GM23338 (cell line): ENCODE results near the gene ADGRB2. TPM values are rescaled to one million over a fixed set of nuclear protein-coding genes. Genes with fewer than 3 reads are reported as not detected.

Source experiments
- ATAC-seq: fragments of 200-7000 bp; cut with Tn5 transposase; 3 replicates; pipeline ENCODE4 v1.9.1; 2020
- DNase-seq: peaks from one replicate; pipeline ENCODE4 v3.0.0-alpha.2; 2015; ENCODE audit warnings: low spot score
- H2AFZ ChIP-seq: fragments of 200-600 bp; sonication (generic); 2 replicates; pipeline ENCODE4 v1.8.0; 2016; ENCODE audit warnings: antibody characterized with exemption, mild to moderate bottlenecking, moderate library complexity
- H3F3A ChIP-seq: fragments of 200-600 bp; sonication (generic); replicated peaks from 2 replicates; pipeline ENCODE4 v1.8.0; 2017; ENCODE audit warnings: antibody characterized with exemption, mixed run types, low read depth
- H3K27ac ChIP-seq: fragments of 200-600 bp; sonication (generic); 2 replicates; pipeline ENCODE4 v1.6.1; 2016; ENCODE audit warnings: low read depth
- H3K27me3 ChIP-seq: fragments of 200-600 bp; sonication (generic); 2 replicates; pipeline ENCODE4 v1.8.0; 2016; ENCODE audit warnings: mild to moderate bottlenecking, mixed run types, moderate library complexity; ENCODE audit not compliant: insufficient read depth
- H3K36me3 ChIP-seq: fragments of 200-600 bp; sonication (generic); 2 replicates; pipeline ENCODE4 v1.8.0; 2016; ENCODE audit warnings: mild to moderate bottlenecking; ENCODE audit not compliant: insufficient read depth
- H3K4me1 ChIP-seq: fragments of 200-600 bp; sonication (generic); 2 replicates; pipeline ENCODE4 v1.8.0; 2016; ENCODE audit warnings: mild to moderate bottlenecking, moderate library complexity; ENCODE audit not compliant: insufficient read depth
- H3K4me2 ChIP-seq: fragments of 200-600 bp; sonication (generic); 2 replicates; pipeline ENCODE4 v1.7.1; 2017; ENCODE audit warnings: mixed run types
- H3K4me3 ChIP-seq: fragments of 200-600 bp; sonication (generic); 2 replicates; pipeline ENCODE4 v1.6.1; 2016; ENCODE audit warnings: mixed run types
- H3K79me2 ChIP-seq: fragments of 200-600 bp; sonication (generic); replicated peaks from 2 replicates; pipeline ENCODE4 v1.8.0; 2017; ENCODE audit warnings: mild to moderate bottlenecking; ENCODE audit not compliant: insufficient read depth
- H3K9me2 ChIP-seq: fragments of 200-600 bp; sonication (generic); 2 replicates; pipeline ENCODE4 v1.8.0; 2017; ENCODE audit not compliant: insufficient read depth
- H4K20me1 ChIP-seq: fragments of 200-600 bp; sonication (generic); replicated peaks from 2 replicates; pipeline ENCODE4 v1.8.0; 2017; ENCODE audit warnings: mild to moderate bottlenecking; ENCODE audit not compliant: insufficient read depth
- H3K27ac Mint-ChIP-seq: 2 replicates; pipeline ENCODE4 v1.8.0; 2020; ENCODE audit warnings: inconsistent platforms, mild to moderate bottlenecking, moderate library complexity, mixed read lengths
- H3K27me3 Mint-ChIP-seq: 3 replicates; pipeline ENCODE4 v1.8.0; 2022; ENCODE audit warnings: low read depth, mild to moderate bottlenecking, moderate library complexity, mixed read lengths, inconsistent platforms; ENCODE audit not compliant: insufficient read depth, poor library complexity
- H3K36me3 Mint-ChIP-seq: 3 replicates; pipeline ENCODE4 v1.8.0; 2021; ENCODE audit warnings: low read depth, mild to moderate bottlenecking, inconsistent platforms, moderate library complexity, mixed read lengths
- H3K4me1 Mint-ChIP-seq: 3 replicates; pipeline ENCODE4 v1.8.0; 2020; ENCODE audit warnings: mild to moderate bottlenecking, inconsistent platforms, mixed read lengths
- H3K4me3 Mint-ChIP-seq: 3 replicates; pipeline ENCODE4 v1.8.0; 2021; ENCODE audit warnings: moderate library complexity, mild to moderate bottlenecking, inconsistent platforms, mixed read lengths
- H3K9me3 Mint-ChIP-seq: 3 replicates; pipeline ENCODE4 v1.8.0; 2020; ENCODE audit warnings: moderate library complexity, mild to moderate bottlenecking, inconsistent platforms, mixed read lengths
- EZH2 ChIP-seq: fragments of 200-600 bp; sonication (generic); IDR thresholded peaks from one replicate; pipeline ENCODE4 v1.8.0; 2017; ENCODE audit warnings: antibody characterized with exemption, mild to moderate bottlenecking, low read depth; ENCODE audit not compliant: unreplicated experiment
- EZH2phosphoT487 ChIP-seq: fragments of 200-600 bp; sonication (generic); IDR thresholded peaks from one replicate; pipeline ENCODE4 v1.8.1; 2018; ENCODE audit warnings: antibody characterized with exemption; ENCODE audit not compliant: unreplicated experiment
- JUNB ChIP-seq: IDR thresholded peaks from one replicate; pipeline ENCODE4 v1.6.1; 2016; ENCODE audit warnings: antibody characterized with exemption; ENCODE audit not compliant: unreplicated experiment
- NANOG ChIP-seq: IDR thresholded peaks from 2 replicates; pipeline ENCODE4 v1.6.1; 2016; ENCODE audit warnings: antibody characterized with exemption, borderline replicate concordance
- POLR2AphosphoS5 ChIP-seq: IDR thresholded peaks from 2 replicates; pipeline ENCODE4 v1.6.1; 2016; ENCODE audit warnings: antibody characterized with exemption, low read depth
- STAT1 ChIP-seq: IDR thresholded peaks from one replicate; pipeline ENCODE4 v1.6.1; 2016; ENCODE audit warnings: antibody characterized with exemption; ENCODE audit not compliant: unreplicated experiment
- ZNF114 ChIP-seq: fragments of 250-450 bp; sonication (Bioruptor Pico); IDR thresholded peaks from 2 replicates; pipeline ENCODE4 v1.5.0; 2020; ENCODE audit warnings: mild to moderate bottlenecking, moderate library complexity
- polyA plus RNA-seq: library from polyadenylated mRNA; unstranded; fragments of >200 nt; fragmentation: Nextera tagmentation; extraction: Ambion mirVana; gene quantifications from 2 replicates; pipeline ENCODE4 v1.2.1, GENCODE V29; 2016
- total RNA-seq: library from RNA; depleted of rRNA; stranded (reverse); fragments of >200 nt; shearing (Covaris generic); gene quantifications from 2 replicates; pipeline ENCODE4 v1.2.3, GENCODE V29; 2014
- TF ChIP-seq, protein P1 (sequence below), 2 experiments: fragments of 200-600 bp in 1 of 2; sonication (generic) in 1 of 2; conservative IDR thresholded peaks; 2 replicates each; pipeline versions ENCODE4 v1.5.1 to v1.6.1; 2016 to 2017; ENCODE audit warnings: antibody characterized with exemption in 2 of 2, low read depth in 2 of 2, mild to moderate bottlenecking in 2 of 2, moderate library complexity in 1 of 2
- TF ChIP-seq, protein P2 (sequence below): IDR thresholded peaks from 2 replicates; pipeline ENCODE4 v1.6.1; 2016; ENCODE audit warnings: antibody characterized with exemption
- TF ChIP-seq, protein P3 (sequence below): IDR thresholded peaks from one replicate; pipeline ENCODE4 v1.6.1; 2018; ENCODE audit warnings: antibody characterized with exemption; ENCODE audit not compliant: unreplicated experiment

Gene ADGRB2
- total and polyA plus RNA-seq, 2 experiments from 2014 or later, result 8.0 to 27.8 TPM

GRCh38 chr1:31771891-31772668 is 7.9 kb upstream of the ADGRB2 start:
- no peak overlapping the region for H3K27ac ChIP-seq
- ATAC-seq (peak; percentile 48), DNase-seq (no peak)
- Mint-ChIP-seq H3K4me3 (peak overlapping the region; percentile 79), H3K9me3 (no peaks in the 10 kb centered on the region; the same call in 2 of the 3 replicates), H3K4me1 (peaks cover 51% of the 10 kb centered on the region), H3K27me3 (peaks cover 62% of the 10 kb centered on the region), H3K36me3 (no peaks in the 10 kb centered on the region; the same call in 2 of the 3 replicates), H3K27ac (no peak overlapping the region)
- TF ChIP-seq EZH2 (peak; percentile 75), JUNB (no peak), EZH2phosphoT487 (no peak), NANOG (no peak), ZNF114 (no peak), POLR2AphosphoS5 (no peak)
- TF ChIP-seq, protein P1, sequence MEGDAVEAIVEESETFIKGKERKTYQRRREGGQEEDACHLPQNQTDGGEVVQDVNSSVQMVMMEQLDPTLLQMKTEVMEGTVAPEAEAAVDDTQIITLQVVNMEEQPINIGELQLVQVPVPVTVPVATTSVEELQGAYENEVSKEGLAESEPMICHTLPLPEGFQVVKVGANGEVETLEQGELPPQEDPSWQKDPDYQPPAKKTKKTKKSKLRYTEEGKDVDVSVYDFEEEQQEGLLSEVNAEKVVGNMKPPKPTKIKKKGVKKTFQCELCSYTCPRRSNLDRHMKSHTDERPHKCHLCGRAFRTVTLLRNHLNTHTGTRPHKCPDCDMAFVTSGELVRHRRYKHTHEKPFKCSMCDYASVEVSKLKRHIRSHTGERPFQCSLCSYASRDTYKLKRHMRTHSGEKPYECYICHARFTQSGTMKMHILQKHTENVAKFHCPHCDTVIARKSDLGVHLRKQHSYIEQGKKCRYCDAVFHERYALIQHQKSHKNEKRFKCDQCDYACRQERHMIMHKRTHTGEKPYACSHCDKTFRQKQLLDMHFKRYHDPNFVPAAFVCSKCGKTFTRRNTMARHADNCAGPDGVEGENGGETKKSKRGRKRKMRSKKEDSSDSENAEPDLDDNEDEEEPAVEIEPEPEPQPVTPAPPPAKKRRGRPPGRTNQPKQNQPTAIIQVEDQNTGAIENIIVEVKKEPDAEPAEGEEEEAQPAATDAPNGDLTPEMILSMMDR (conservative IDR thresholded peaks at IDR 0.05; ENCODE audit: low read depth in 2 of 2), result 0 out of 4 replicates have a peak, but pooled peaks of 1 of the 2 experiments have one; percentile 4
- H2AFZ ChIP-seq, result peak overlapping the region; percentile 96
- H3K36me3 ChIP-seq, result no peaks in the 10 kb centered on the region
- no peaks in the 10 kb centered on the region for H3K79me2 ChIP-seq
- no peaks in the 10 kb centered on the region for H3F3A ChIP-seq
- H3K27me3 ChIP-seq, result peaks cover 63% of the 10 kb centered on the region
- peak overlapping the region; percentile 71 for H3K4me3 ChIP-seq
- H3K9me2 ChIP-seq, result no peaks in the 10 kb centered on the region
- no peaks in the 10 kb centered on the region for H4K20me1 ChIP-seq
- H3K4me1 ChIP-seq, result peaks cover 11% of the 10 kb centered on the region; the same call in 1 of the 2 replicates
- H3K4me2 ChIP-seq, result peak overlapping the region; percentile 93

DNA sequence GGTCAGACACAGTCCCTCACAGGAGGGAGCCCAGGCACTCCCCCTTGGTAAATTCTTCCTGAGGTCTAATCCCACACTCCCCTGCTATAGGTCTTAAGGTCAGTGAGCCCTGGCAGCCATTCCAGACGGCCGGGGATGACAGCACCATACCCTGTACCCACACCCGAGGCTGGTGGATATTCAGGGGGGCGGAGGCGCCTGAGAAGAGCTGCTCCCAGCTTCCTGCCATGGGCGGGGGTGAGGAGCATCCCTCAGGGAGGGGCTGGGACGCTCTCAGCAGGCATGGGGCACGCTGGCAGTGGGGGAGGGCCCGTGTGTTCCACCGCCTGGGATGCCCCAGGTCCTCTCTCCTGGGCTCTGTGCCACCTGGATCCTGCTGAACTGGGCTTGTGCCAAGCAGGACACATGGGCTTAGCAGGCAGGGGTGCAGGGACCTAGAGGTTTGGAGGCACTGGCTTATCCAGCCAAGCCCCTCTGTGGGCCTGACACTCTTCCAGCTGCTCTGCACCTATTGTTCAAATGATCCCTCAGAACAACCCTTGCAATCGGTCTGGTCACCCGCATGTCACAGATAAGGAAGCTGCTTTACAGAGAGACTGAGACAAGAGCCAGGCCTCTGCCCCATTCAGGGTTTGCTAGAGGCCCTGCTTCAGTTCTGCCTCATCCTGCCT is 5.7 kb upstream of the ADGRB2 start:
- Histone ChIP-seq H4K20me1 (no peaks in the 10 kb centered on the region), H3K27me3 (peaks cover 55% of the 10 kb centered on the region), H3K4me2 (no peak overlapping the region), H3K36me3 (no peaks in the 10 kb centered on the region), H3F3A (peaks cover 6% of the 10 kb centered on the region; the same call in 1 of the 2 replicates), H3K27ac (no peak overlapping the region), H2AFZ (no peak overlapping the region), H3K9me2 (no peaks in the 10 kb centered on the region), H3K4me3 (no peak overlapping the region), H3K79me2 (no peaks in the 10 kb centered on the region), H3K4me1 (peaks cover 31% of the 10 kb centered on the region)
- H3K27ac Mint-ChIP-seq, result no peak overlapping the region
- no peaks in the 10 kb centered on the region; the same call in 2 of the 3 replicates for H3K9me3 Mint-ChIP-seq
- DNase-seq, result no peak
- peaks cover 64% of the 10 kb centered on the region for H3K4me1 Mint-ChIP-seq
- no peaks in the 10 kb centered on the region; the same call in 2 of the 3 replicates for H3K36me3 Mint-ChIP-seq
- H3K27me3 Mint-ChIP-seq, result peaks cover 56% of the 10 kb centered on the region
- ATAC-seq, result no peak
- no peak overlapping the region for H3K4me3 Mint-ChIP-seq
- TF ChIP-seq, protein P1 (conservative IDR thresholded peaks at IDR 0.05; ENCODE audit: low read depth in 2 of 2), result no peak
- TF ChIP-seq, protein P2, sequence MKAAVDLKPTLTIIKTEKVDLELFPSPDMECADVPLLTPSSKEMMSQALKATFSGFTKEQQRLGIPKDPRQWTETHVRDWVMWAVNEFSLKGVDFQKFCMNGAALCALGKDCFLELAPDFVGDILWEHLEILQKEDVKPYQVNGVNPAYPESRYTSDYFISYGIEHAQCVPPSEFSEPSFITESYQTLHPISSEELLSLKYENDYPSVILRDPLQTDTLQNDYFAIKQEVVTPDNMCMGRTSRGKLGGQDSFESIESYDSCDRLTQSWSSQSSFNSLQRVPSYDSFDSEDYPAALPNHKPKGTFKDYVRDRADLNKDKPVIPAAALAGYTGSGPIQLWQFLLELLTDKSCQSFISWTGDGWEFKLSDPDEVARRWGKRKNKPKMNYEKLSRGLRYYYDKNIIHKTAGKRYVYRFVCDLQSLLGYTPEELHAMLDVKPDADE, result no peak
- TF ChIP-seq JUNB (no peak), ZNF114 (no peak), EZH2phosphoT487 (no peak), STAT1 (no peak), EZH2 (no peak)
- TF ChIP-seq, protein P3, sequence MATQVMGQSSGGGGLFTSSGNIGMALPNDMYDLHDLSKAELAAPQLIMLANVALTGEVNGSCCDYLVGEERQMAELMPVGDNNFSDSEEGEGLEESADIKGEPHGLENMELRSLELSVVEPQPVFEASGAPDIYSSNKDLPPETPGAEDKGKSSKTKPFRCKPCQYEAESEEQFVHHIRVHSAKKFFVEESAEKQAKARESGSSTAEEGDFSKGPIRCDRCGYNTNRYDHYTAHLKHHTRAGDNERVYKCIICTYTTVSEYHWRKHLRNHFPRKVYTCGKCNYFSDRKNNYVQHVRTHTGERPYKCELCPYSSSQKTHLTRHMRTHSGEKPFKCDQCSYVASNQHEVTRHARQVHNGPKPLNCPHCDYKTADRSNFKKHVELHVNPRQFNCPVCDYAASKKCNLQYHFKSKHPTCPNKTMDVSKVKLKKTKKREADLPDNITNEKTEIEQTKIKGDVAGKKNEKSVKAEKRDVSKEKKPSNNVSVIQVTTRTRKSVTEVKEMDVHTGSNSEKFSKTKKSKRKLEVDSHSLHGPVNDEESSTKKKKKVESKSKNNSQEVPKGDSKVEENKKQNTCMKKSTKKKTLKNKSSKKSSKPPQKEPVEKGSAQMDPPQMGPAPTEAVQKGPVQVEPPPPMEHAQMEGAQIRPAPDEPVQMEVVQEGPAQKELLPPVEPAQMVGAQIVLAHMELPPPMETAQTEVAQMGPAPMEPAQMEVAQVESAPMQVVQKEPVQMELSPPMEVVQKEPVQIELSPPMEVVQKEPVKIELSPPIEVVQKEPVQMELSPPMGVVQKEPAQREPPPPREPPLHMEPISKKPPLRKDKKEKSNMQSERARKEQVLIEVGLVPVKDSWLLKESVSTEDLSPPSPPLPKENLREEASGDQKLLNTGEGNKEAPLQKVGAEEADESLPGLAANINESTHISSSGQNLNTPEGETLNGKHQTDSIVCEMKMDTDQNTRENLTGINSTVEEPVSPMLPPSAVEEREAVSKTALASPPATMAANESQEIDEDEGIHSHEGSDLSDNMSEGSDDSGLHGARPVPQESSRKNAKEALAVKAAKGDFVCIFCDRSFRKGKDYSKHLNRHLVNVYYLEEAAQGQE, result no peak
